Stimulated activated CD4-positive, alpha-beta T cell treated with anti-CD3 and anti-CD28 coated beads, TNF-alpha, amount 100 ng/mL, for 4 hours (primary cell): ENCODE results near the gene CASS4.
"Not testable (repeated sequence)": the region's sequence is repeated elsewhere in the genome, so short reads cannot be mapped to it uniquely, and the experiment has no call there.

ENCODE experiments used
- DNase-seq, 3 experiments: peaks; one replicate each; pipeline ENCODE4 v3.0.0-alpha.2; 2020; ENCODE audit warnings: low read depth in 3 of 3

The CASS4 gene, protein sequence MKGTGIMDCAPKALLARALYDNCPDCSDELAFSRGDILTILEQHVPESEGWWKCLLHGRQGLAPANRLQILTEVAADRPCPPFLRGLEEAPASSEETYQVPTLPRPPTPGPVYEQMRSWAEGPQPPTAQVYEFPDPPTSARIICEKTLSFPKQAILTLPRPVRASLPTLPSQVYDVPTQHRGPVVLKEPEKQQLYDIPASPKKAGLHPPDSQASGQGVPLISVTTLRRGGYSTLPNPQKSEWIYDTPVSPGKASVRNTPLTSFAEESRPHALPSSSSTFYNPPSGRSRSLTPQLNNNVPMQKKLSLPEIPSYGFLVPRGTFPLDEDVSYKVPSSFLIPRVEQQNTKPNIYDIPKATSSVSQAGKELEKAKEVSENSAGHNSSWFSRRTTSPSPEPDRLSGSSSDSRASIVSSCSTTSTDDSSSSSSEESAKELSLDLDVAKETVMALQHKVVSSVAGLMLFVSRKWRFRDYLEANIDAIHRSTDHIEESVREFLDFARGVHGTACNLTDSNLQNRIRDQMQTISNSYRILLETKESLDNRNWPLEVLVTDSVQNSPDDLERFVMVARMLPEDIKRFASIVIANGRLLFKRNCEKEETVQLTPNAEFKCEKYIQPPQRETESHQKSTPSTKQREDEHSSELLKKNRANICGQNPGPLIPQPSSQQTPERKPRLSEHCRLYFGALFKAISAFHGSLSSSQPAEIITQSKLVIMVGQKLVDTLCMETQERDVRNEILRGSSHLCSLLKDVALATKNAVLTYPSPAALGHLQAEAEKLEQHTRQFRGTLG

GRCh38 chr20:56411759-56412472, at the start of gene CASS4:
TSS of gene CASS4 (plus strand) at chr20:56412260. CDS start at chr20:56412459, 199 bp downstream.
- no peak for DNase-seq

GRCh38 chr20:56362833-56363413, 49.1 kb upstream of the CASS4 start:
- DNase-seq, result no peak

- no peak for DNase-seq
Observed at GRCh38 chr20:56363491-56363890, 48.6 kb upstream of the CASS4 start.

- no peak for DNase-seq
Observed at GRCh38 chr20:56368351-56369134, 43.5 kb upstream of the CASS4 start.

DNA sequence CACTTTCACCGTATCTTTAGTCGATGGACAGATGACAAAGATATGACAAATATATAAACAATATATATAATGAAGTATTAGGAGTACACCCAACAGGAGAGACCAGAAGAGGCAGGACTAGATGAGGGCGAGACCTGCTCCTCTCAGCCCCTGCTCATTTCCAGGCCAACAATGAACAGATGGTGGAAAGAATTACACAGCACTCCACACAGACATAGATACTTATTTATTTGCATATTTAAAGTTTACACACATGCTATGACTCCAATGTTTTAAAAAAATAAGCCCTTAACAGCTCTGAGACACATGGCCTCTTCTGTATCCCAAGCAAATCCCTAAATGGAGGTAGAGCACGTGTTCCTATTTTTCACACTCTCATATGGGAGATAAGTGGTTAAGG, 42.9 kb upstream of the CASS4 start:
- DNase-seq, result no peak

DNA sequence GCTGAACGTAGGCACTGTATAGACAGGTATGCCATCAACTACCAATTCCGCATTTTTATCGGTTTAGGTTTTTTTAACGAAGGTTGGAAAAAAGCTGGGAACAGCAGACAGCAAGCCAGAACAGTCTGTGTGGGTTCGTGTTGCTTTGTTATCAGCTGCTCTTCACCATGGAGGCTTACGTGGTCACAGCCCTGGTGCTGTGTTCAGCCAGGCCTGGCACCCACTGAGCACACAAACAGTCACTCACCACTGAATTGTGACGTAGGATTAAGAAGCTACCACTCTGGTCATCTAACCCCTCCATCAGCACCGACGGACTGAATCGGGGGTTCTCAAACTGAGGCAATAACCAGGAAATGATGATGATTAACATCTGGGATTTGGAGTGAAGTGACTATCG, 40.1 kb upstream of the CASS4 start:
- DNase-seq, result no peak

- no peak for DNase-seq
Observed at GRCh38 chr20:56372850-56373249, 39.2 kb upstream of the CASS4 start.

- no peak for DNase-seq
Observed at GRCh38 chr20:56373942-56374341, 38.1 kb upstream of the CASS4 start.

DNA sequence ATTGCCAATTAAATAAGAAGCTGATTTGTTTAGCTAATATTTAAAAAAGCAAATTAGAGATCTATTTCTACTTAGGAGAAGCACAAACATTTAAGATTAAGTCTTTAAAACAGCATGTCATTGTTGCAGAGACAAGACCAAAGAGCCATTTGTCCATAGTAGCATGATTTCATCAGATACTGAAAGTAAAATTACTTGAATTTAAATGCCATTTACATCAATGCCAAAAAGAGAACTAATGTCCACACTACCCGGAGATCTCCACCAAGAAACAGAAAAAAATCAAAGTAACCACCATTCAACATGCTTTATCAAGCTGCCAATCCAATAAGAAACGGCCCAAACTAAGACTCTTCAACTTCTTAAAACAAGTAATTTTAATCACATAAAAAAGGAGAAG, 35.7 kb upstream of the CASS4 start:
- no peak for DNase-seq

DNA sequence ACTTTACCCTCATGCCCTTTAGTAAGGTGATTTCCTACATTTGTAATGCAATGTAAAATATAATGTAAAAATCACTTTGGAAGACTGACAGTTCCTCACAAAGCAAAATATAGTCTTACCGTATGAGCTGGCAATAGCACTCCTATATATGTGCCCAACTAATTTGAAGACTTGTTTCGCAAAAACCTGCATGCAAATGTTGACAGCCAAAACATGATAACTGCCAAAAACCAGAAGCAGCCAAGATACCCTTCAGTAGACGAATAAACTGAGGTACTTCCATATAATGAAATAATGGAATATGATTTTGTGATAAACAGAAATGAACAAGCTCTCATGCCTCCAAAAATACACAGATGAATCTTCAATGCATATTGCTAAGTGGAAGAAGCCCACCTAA, 33.7 kb upstream of the CASS4 start:
- no peak for DNase-seq

DNA sequence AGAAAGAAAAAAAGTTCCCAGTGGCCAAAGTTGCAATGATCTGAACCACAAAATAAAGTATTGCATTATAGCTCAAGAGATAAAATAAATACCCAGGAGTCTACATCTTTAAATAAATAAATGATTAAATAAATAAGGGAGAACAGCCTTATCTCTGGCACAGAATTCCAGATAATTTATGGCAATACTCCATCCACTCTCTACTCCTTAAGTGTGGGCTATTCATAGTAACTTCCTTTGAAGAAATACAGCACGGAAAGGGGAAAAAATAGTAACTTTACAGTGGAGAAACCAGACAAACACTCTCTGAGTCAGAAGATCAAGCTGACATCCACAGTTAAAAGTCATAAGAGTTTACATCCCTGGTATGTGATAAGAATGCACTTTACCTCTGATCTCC, 31.7 kb upstream of the CASS4 start:
- no peak for DNase-seq

- no peak for DNase-seq
Observed at GRCh38 chr20:56381501-56381900, 30.6 kb upstream of the CASS4 start.

GRCh38 chr20:56382696-56383095, 29.4 kb upstream of the CASS4 start:
- no peak for DNase-seq

DNA sequence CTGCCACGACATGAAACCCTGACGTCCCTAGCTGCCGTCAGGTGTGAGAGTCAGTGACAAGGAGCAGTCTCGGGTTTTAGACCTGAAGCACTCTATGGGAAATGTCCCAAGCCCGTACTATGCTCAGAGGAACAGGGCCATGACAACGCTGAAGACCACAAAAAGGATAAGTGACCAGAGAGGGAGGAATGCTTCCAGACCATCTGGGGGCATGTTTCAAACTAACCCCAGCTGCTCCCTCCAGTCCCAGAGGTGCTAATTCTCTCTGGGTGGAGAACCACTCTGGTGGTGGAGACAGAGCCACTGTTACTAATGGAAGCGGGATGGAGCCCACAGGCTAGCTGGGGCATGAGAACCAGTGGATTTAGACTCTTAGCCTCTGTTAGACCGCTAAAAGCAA, 28.7 kb upstream of the CASS4 start:
- DNase-seq, result no peak

DNA sequence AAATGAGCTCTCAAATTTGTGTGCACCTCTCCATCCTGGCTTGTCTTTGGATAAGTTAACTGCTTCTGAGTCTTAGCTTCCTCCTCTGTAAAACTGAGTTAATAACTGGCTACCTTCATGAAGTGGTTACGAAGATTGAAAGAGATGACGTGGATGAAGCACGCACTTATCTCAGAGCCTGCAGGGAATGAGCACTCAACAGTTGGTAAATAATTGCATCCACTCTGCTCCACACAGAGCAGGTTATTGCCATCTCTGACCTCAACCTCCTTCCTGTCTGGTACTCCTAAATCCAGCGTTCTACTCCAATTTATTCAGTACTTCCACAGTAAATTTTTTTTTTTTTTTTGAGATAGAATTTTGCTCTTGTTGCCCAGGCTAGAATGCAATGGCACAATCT, 26.9 kb upstream of the CASS4 start:
- no peak for DNase-seq

DNA sequence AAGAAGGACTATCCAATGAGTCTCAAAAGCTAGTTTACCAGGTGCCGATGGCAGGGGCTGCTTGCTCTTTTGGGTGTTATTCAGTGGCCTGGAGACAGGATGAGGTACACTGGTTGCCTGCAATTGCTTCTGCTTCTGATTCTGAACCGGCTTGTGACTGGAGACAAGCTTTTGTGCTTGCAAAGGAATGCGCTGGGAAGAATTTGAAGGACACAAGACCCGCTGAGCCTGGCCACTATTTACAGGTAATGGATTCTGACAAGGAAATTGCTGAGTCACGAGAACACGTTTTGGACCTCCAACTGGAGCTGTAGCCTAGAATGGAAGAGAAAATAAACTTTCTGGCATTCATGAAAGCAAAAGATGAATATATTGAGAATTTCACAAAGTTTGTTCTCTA, 25.8 kb upstream of the CASS4 start:
- no peak for DNase-seq

DNA sequence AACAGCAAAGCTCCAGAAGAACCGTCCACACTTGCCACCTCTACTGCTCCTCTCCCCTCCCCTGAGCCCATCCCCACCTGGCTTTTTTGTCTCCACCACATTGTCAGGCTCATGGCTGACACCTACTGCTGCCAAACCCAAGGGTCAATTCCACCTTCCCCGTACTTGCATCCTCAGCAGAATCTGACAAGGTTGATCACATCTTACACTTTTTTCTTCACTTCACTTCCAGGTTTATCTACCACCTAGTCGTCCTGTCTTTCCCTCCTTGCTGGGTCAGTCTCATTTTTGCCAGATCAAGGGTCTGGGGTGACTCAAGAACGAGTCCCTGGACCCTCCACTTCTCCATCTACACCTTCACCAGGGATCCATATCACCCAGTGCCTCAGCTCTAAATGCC, 23.2 kb upstream of the CASS4 start:
- DNase-seq, result no peak

- DNase-seq, result no peak
Observed at GRCh38 chr20:56389807-56390206, 22.3 kb upstream of the CASS4 start.

- not testable (repeated sequence) for DNase-seq
Observed at GRCh38 chr20:56390396-56390795, 21.7 kb upstream of the CASS4 start.

GRCh38 chr20:56391037-56391436, 21.0 kb upstream of the CASS4 start:
- DNase-seq, result no peak

- DNase-seq, result no peak
Observed at GRCh38 chr20:56391596-56392131, 20.4 kb upstream of the CASS4 start.
